Hepatocyte (in vitro differentiated cells): Measurements from ENCODE around the gene TMCC1. TPM values are rescaled to one million over a fixed set of nuclear protein-coding genes. Genes with fewer than 3 reads are reported as not detected.

ENCODE experiments used
- DNase-seq: peaks from one replicate; pipeline ENCODE4 v3.0.0-alpha.2; 2016; ENCODE audit warnings: low spot score
- H2AFZ ChIP-seq: fragments of 200-600 bp; sonication (generic); 2 replicates; pipeline ENCODE4 v1.6.0; 2016; ENCODE audit warnings: antibody characterized with exemption, mild to moderate bottlenecking
- H3K27ac ChIP-seq: fragments of 200-600 bp; sonication (generic); 2 replicates; pipeline ENCODE4 v1.5.1; 2016; ENCODE audit warnings: mild to moderate bottlenecking
- H3K27me3 ChIP-seq: fragments of 200-600 bp; sonication (generic); 2 replicates; pipeline ENCODE4 v1.6.1; 2016
- H3K36me3 ChIP-seq: fragments of 200-600 bp; sonication (generic); replicated peaks from 2 replicates; pipeline ENCODE4 v1.5.1; 2016; ENCODE audit warnings: low read depth; ENCODE audit not compliant: insufficient read depth
- H3K4me1 ChIP-seq: fragments of 200-600 bp; sonication (generic); 2 replicates; pipeline ENCODE4 v1.5.1; 2016; ENCODE audit warnings: mild to moderate bottlenecking, moderate library complexity; ENCODE audit not compliant: insufficient read depth
- H3K4me2 ChIP-seq: fragments of 200-600 bp; sonication (generic); 2 replicates; pipeline ENCODE4 v1.6.0; 2016
- H3K4me3 ChIP-seq: fragments of 200-600 bp; sonication (generic); 2 replicates; pipeline ENCODE4 v1.5.1; 2016; ENCODE audit warnings: mild to moderate bottlenecking
- H3K79me2 ChIP-seq: fragments of 200-600 bp; sonication (generic); 2 replicates; pipeline ENCODE4 v1.6.0; 2017; ENCODE audit warnings: mild to moderate bottlenecking
- H3K9me2 ChIP-seq: fragments of 200-600 bp; sonication (generic); replicated peaks from 2 replicates; pipeline ENCODE4 v1.6.0; 2017; ENCODE audit warnings: mild to moderate bottlenecking; ENCODE audit not compliant: insufficient read depth
- H3K9me3 ChIP-seq: fragments of 200-600 bp; sonication (generic); 2 replicates; pipeline ENCODE4 v1.5.1; 2016; ENCODE audit warnings: low read depth, mild to moderate bottlenecking
- H4K20me1 ChIP-seq: fragments of 200-600 bp; sonication (generic); 2 replicates; pipeline ENCODE4 v1.6.0; 2016; ENCODE audit warnings: mild to moderate bottlenecking; ENCODE audit not compliant: insufficient read depth, poor library complexity, severe bottlenecking
- CTCF ChIP-seq: fragments of 200-600 bp; sonication (generic); IDR thresholded peaks from 2 replicates; pipeline ENCODE4 v1.5.1; 2016; ENCODE audit warnings: antibody characterized with exemption, mild to moderate bottlenecking; ENCODE audit not compliant: poor library complexity
- EZH2 ChIP-seq: fragments of 200-600 bp; sonication (generic); IDR thresholded peaks from 2 replicates; pipeline ENCODE4 v1.6.1; 2016; ENCODE audit warnings: antibody characterized with exemption, mild to moderate bottlenecking, borderline replicate concordance
- EZH2phosphoT487 ChIP-seq: fragments of 200-600 bp; sonication (generic); IDR thresholded peaks from one replicate; pipeline ENCODE4 v1.6.1; 2018; ENCODE audit warnings: antibody characterized with exemption, mild to moderate bottlenecking, low read depth, moderate library complexity; ENCODE audit not compliant: unreplicated experiment, severe bottlenecking
- WGBS: methylation state at CpG from one replicate; pipeline ENCODE4 v1.1.6; 2016; ENCODE audit warnings: low lambda C conversion rate; ENCODE audit errors: missing lambda C conversion rate; 5-methylcytosine and 5-hydroxymethylcytosine counted together
- polyA plus RNA-seq: library from polyadenylated mRNA; unstranded; fragments of >200 nt; fragmentation: Nextera tagmentation; extraction: Ambion mirVana; gene quantifications from 2 replicates; pipeline ENCODE4 v1.2.1, GENCODE V29; 2016
- total RNA-seq: library from RNA; depleted of rRNA; stranded (reverse); fragments of >200 nt; gene quantifications from 2 replicates; pipeline ENCODE4 v1.2.3, GENCODE V29; 2014

The TMCC1 gene
- total and polyA plus RNA-seq, 2 experiments from 2014 or later: 7.0 to 17.3 TPM

GRCh38 chr3:129705274-129705673 is 188.2 kb downstream of the TMCC1 start:
- Histone ChIP-seq H3K4me3 (no peak overlapping the region), H4K20me1 (peaks cover 4% of the 10 kb centered on the region), H3K36me3 (no peaks in the 10 kb centered on the region), H3K4me1 (no peaks in the 10 kb centered on the region), H3K79me2 (peaks cover 23% of the 10 kb centered on the region), H3K27ac (no peak overlapping the region), H3K9me3 (no peaks in the 10 kb centered on the region), H2AFZ (no peak overlapping the region), H3K27me3 (no peaks in the 10 kb centered on the region), H3K4me2 (no peak overlapping the region), H3K9me2 (no peaks in the 10 kb centered on the region)
- no peak for DNase-seq
- TF ChIP-seq EZH2: no peak
- no peak for TF ChIP-seq CTCF
- no peak for TF ChIP-seq EZH2phosphoT487
- 100% methylated on average over 3 of the region's 3 CpGs for WGBS

GRCh38 chr3:129703913-129704312 is 189.6 kb downstream of the TMCC1 start:
- no peak for DNase-seq
- Histone ChIP-seq H2AFZ (no peak overlapping the region), H3K36me3 (no peaks in the 10 kb centered on the region), H3K4me2 (no peak overlapping the region), H3K9me3 (no peaks in the 10 kb centered on the region), H3K4me1 (no peaks in the 10 kb centered on the region), H3K27me3 (no peaks in the 10 kb centered on the region), H3K79me2 (peaks cover 33% of the 10 kb centered on the region), H4K20me1 (peaks cover 4% of the 10 kb centered on the region), H3K4me3 (no peak overlapping the region), H3K27ac (no peak overlapping the region), H3K9me2 (no peaks in the 10 kb centered on the region)
- 60% methylated on average over 2 of the region's 2 CpGs for WGBS
- TF ChIP-seq EZH2: no peak
- TF ChIP-seq CTCF: no peak
- no peak for TF ChIP-seq EZH2phosphoT487

GRCh38 chr3:129702934-129703712 is 190.4 kb downstream of the TMCC1 start:
- peaks cover 36% of the 10 kb centered on the region for H3K79me2 ChIP-seq
- H3K9me2 ChIP-seq: no peaks in the 10 kb centered on the region
- no peaks in the 10 kb centered on the region for H3K36me3 ChIP-seq
- H2AFZ ChIP-seq: no peak overlapping the region
- peaks cover 4% of the 10 kb centered on the region for H4K20me1 ChIP-seq
- no peak overlapping the region for H3K27ac ChIP-seq
- no peaks in the 10 kb centered on the region for H3K4me1 ChIP-seq
- no peak for DNase-seq
- no peaks in the 10 kb centered on the region for H3K27me3 ChIP-seq
- H3K4me2 ChIP-seq: no peak overlapping the region
- WGBS: 95% methylated on average over 10 of the region's 10 CpGs
- no peak overlapping the region for H3K4me3 ChIP-seq
- no peaks in the 10 kb centered on the region for H3K9me3 ChIP-seq
- TF ChIP-seq EZH2 (no peak), EZH2phosphoT487 (no peak), CTCF (no peak)
